Measurements from ENCODE around the gene LSAMP.
"Not testable (repeated sequence)": the region's sequence is repeated elsewhere in the genome, so short reads cannot be mapped to it uniquely, and the experiment has no call there.

Gene LSAMP

GRCh38 chr3:115825046-115825445 lies 620.2 kb downstream of the LSAMP start:
- DNase-seq: peak; percentile 69

GRCh38 chr3:115823083-115823482 lies 622.2 kb downstream of the LSAMP start:
- no peak for DNase-seq

- DNase-seq: no peak
These were observed 622.7 kb downstream of the LSAMP start for GRCh38 chr3:115822579-115822978.

GRCh38 chr3:115819785-115820384 lies 625.4 kb downstream of the LSAMP start:
- peak; percentile 84 for DNase-seq

GRCh38 chr3:115814778-115815380 lies 630.4 kb downstream of the LSAMP start:
- DNase-seq: peak; percentile 74

GRCh38 chr3:115814006-115814405 lies 631.3 kb downstream of the LSAMP start:
- no peak for DNase-seq

- no peak for DNase-seq
These were observed 636.5 kb downstream of the LSAMP start for GRCh38 chr3:115808816-115809215.

- DNase-seq: peak; percentile 67
These were observed 637.0 kb downstream of the LSAMP start for GRCh38 chr3:115808244-115808643.

- no peak for DNase-seq
These were observed 638.8 kb downstream of the LSAMP start for GRCh38 chr3:115806501-115806900.

GRCh38 chr3:115805520-115805919 lies 639.8 kb downstream of the LSAMP start:
- DNase-seq: no peak

- peak; percentile 92 for DNase-seq
These were observed 640.6 kb downstream of the LSAMP start for GRCh38 chr3:115804713-115805119.

- DNase-seq: no peak
These were observed 641.1 kb downstream of the LSAMP start for GRCh38 chr3:115804200-115804599.

GRCh38 chr3:115803661-115804060 lies 641.6 kb downstream of the LSAMP start:
- no peak for DNase-seq

- DNase-seq: peak; percentile 81
These were observed 644.7 kb downstream of the LSAMP start for GRCh38 chr3:115800489-115801075.

GRCh38 chr3:115800065-115800464 lies 645.2 kb downstream of the LSAMP start:
- not testable (repeated sequence) for DNase-seq

- DNase-seq: peak; percentile 49
These were observed 652.9 kb downstream of the LSAMP start for GRCh38 chr3:115792206-115792955.

- DNase-seq: not testable (repeated sequence)
These were observed 653.8 kb downstream of the LSAMP start for GRCh38 chr3:115791271-115792153.

- peak; percentile 97 for DNase-seq
These were observed 654.5 kb downstream of the LSAMP start for GRCh38 chr3:115790759-115791158.

GRCh38 chr3:115789481-115789880 lies 655.8 kb downstream of the LSAMP start:
- no peak for DNase-seq

GRCh38 chr3:115788921-115789470 lies 656.3 kb downstream of the LSAMP start:
- peak; percentile 99 for DNase-seq

GRCh38 chr3:115787818-115788217 lies 657.5 kb downstream of the LSAMP start:
- no peak for DNase-seq

- no peak for DNase-seq
These were observed 659.5 kb downstream of the LSAMP start for GRCh38 chr3:115785782-115786181.
